GM19099 (cell line): ENCODE measurements around the gene GIGYF2.

ENCODE experiments used
- POLR2A ChIP-seq: IDR thresholded peaks from 3 replicates; pipeline ENCODE4 v1.6.1; 2011; ENCODE audit warnings: low read depth; ENCODE audit not compliant: insufficient read length; ENCODE audit errors: extremely low read depth

Gene GIGYF2

GRCh38 chr2:232772531-232772930 is 75.4 kb downstream of the GIGYF2 start:
- TF ChIP-seq POLR2A, result no peak

DNA sequence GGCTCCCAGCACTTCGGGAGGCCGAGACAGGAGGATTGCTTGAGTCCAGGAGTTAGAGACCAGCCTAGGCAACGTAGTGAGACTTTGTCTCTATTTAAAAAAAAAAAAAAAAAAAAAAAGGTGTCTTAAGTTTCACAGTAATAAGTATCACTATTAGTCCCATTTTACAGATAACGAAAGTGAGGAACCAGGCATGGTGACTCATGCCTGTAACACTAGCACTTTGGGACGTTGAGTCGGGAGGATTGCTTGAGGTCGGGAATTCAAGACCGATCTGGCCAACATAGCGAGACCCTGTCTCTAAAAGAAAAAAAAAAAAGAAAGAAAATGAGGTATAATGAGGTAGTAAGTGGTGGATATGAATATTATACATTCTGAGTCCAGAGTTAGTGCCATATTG is 76.7 kb downstream of the GIGYF2 start:
- TF ChIP-seq POLR2A, result no peak

- TF ChIP-seq POLR2A, result no peak
Measured at GRCh38 chr2:232776435-232776834, 79.3 kb downstream of the GIGYF2 start, which contains the start of gene KCNJ13. TSS of gene KCNJ13 (minus strand) at chr2:232776565. CDS start at chr2:232771362, 5,203 bp downstream.

DNA sequence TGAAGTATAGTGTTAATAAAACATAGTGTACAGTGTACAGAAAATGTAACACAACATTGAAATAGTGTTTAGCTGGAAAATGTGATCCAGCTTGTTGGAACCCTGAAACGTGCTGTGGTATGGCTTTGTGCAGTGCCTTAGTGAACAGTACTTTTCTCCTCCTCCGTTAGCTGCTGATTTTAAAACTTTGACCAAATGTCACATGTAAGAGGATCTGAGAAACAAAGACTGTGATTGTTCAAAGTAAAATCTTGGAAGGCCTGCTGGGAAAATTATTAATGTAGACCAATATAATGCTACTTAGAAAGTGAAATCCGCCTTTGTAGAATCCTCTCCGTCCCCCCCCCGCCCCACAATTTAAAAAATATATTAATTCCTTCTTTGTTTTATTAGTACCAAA is 80.1 kb downstream of the GIGYF2 start:
- no peak for TF ChIP-seq POLR2A

DNA sequence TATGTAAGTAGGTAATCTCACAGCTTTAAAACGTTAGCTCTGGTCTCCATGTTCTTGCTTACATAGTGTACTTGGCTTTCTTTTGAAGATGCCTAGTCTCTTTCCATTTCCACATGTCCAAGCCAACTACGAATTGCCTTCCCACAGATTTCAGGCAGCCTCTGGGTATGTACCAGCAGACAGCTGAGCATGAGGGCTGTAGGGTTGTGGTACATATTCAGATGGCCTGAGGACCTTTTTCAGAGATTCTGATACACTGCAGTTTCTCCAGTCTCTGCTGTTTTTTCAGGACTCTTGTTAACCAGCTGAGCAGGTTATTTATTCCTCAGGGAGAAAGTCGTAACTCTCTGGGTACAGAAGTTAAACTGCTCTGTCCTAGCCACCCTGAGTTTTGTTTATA is 82.3 kb downstream of the GIGYF2 start:
- no peak for TF ChIP-seq POLR2A

GRCh38 chr2:232779934-232780333 is 82.8 kb downstream of the GIGYF2 start:
- no peak for TF ChIP-seq POLR2A

- TF ChIP-seq POLR2A, result no peak
Measured at GRCh38 chr2:232781765-232782164, 84.6 kb downstream of the GIGYF2 start.

- TF ChIP-seq POLR2A, result no peak
Measured at GRCh38 chr2:232783278-232783677, 86.1 kb downstream of the GIGYF2 start.

DNA sequence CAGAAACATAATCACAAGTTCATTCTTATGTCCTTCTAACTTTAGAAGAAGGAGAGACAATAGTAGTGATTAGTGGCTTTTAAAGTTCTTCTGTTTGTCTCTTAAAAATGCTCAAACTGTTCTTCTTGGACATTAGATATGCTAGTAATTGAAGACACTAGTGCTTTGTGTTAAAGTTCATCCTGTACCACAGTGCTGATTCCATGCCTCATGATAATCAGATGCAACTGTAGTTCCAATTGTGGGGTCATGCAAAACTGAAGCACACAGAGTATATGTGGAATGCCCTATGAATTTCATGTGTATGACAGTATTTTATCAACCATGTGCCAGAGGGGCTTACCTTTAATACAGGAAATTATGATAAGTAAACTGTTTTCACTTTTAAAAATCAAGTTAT is 90.7 kb downstream of the GIGYF2 start:
- TF ChIP-seq POLR2A, result no peak

GRCh38 chr2:232789082-232789481 is 92.0 kb downstream of the GIGYF2 start:
- no peak for TF ChIP-seq POLR2A

- no peak for TF ChIP-seq POLR2A
Measured at GRCh38 chr2:232791518-232791917, 94.4 kb downstream of the GIGYF2 start.

GRCh38 chr2:232793271-232793670 is 96.1 kb downstream of the GIGYF2 start:
- TF ChIP-seq POLR2A, result no peak

- no peak for TF ChIP-seq POLR2A
Measured at GRCh38 chr2:232794981-232795380, 97.8 kb downstream of the GIGYF2 start.

GRCh38 chr2:232795920-232796319 is 98.8 kb downstream of the GIGYF2 start:
- no peak for TF ChIP-seq POLR2A

DNA sequence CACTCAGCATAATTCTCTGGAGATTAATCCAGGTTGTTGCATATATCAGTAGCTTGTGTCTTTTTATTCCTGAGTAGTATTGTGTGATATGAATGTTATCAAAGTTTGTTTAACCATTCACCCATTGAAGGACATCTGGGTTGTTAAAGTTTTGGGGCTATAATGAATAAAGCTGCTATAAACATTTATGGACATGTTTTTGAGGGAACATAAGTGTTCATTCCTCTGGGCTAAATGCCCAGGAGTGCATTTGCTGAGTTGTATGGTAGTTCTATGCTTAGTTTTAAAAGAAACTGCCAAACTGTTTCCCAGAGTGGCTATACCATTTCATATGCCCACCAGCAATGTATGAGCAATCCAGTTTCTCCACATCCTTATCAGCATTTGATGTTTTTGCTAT is 101.1 kb downstream of the GIGYF2 start:
- TF ChIP-seq POLR2A, result no peak

DNA sequence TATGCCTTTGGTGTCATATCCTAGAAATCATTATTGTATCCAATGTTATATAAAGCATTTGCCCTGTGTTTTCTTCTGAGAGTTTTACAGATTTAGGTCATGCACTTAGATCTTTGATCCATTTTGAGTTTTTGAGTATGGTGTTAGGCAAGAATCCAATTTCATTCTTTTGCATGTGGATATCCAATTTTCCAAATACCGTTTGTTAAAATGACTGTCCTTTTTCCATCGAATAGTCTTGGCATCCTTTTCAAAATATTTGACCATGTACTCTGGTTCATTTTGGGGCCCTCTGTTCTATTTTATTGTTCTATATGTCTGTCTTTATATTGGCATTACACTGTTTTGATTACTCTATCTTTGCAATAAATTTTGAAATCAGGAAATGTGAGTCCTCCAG is 103.0 kb downstream of the GIGYF2 start:
- no peak for TF ChIP-seq POLR2A

- no peak for TF ChIP-seq POLR2A
Measured at GRCh38 chr2:232802091-232802490, 105.0 kb downstream of the GIGYF2 start.
